A549 (cell line): ENCODE results near the gene PLA2G4B. TPM values are rescaled to one million over a fixed set of nuclear protein-coding genes. Genes with fewer than 3 reads are reported as not detected.

Experiments used
- ATAC-seq, 2 experiments: fragments of 200-7000 bp in 1 of 2; fragments of >200 bp in 1 of 2; cut with Nextera tagmentation in 1 of 2; cut with Tn5 transposase in 1 of 2; 3 replicates each; pipeline versions ENCODE4 v1.8.0 to v1.9.1; 2018 to 2020; ENCODE audit warnings: mild to moderate bottlenecking in 1 of 2, moderate library complexity in 1 of 2
- CTCF ChIA-PET: fragments of 300-600 bp; sonication (Branson Sonifier 250); formaldehyde crosslinking; extraction: SDS; loops from one replicate; lab custom pipeline; 2021; ENCODE audit warnings: antibody characterized with exemption, inconsistent platforms; lab: Yijun Ruan, JAX
- POLR2A ChIA-PET: fragments of 350-600 bp; formaldehyde crosslinking; extraction: SDS; loops from one replicate; lab custom pipeline; 2021; ENCODE audit warnings: antibody characterized with exemption, inconsistent platforms; lab: Yijun Ruan, JAX
- DNase-seq, 2 experiments: peaks; one replicate each; pipeline versions ENCODE4 v3.0.0 to v3.0.0-alpha.2; 2011 to 2016; ENCODE audit warnings: low read depth in 1 of 2, low spot score in 1 of 2
- FAIRE-seq: peaks from 2 replicates; lab custom pipeline; 2011; peaks lifted over from hg19 to GRCh38; lab: Jason Lieb, UNC
- H3K27ac ChIP-seq, 2 experiments: fragments of >200 bp; sonication (Bioruptor Twin); formaldehyde crosslinking; 3 replicates each; pipeline ENCODE4 v1.5.1; 2016 to 2017
- H3K4me1 ChIP-seq: fragments of >200 bp; sonication (Bioruptor Twin); formaldehyde crosslinking; 3 replicates; pipeline ENCODE4 v1.6.1; 2016
- H3K4me2 ChIP-seq: fragments of >200 bp; sonication (Bioruptor Twin); formaldehyde crosslinking; 3 replicates; pipeline ENCODE4 v1.6.1; 2016
- H3K4me3 ChIP-seq: fragments of >200 bp; sonication (Bioruptor Twin); formaldehyde crosslinking; 3 replicates; pipeline ENCODE4 v1.5.1; 2016
- H3K9me3 ChIP-seq: fragments of >200 bp; sonication (Bioruptor Twin); formaldehyde crosslinking; 3 replicates; pipeline ENCODE4 v1.6.1; 2016
- ATOH8 ChIP-seq: fragments of 250-450 bp; sonication (Bioruptor Pico); IDR thresholded peaks from 2 replicates; pipeline ENCODE4 v1.5.0; 2020; ENCODE audit warnings: low read depth, mild to moderate bottlenecking, moderate library complexity
- BHLHE40 ChIP-seq: IDR thresholded peaks from 2 replicates; pipeline ENCODE4 v1.6.1; 2012; ENCODE audit warnings: low read depth, low read length, inconsistent platforms
- CBX8 ChIP-seq: fragments of 200-600 bp; sonication (generic); IDR thresholded peaks from 2 replicates; pipeline ENCODE4 v1.6.1; 2016
- CHD2 ChIP-seq: fragments of 150-350 bp; IDR thresholded peaks from 2 replicates; pipeline ENCODE4 v1.6.1; 2014; ENCODE audit warnings: low read length; ENCODE audit not compliant: partially characterized antibody
- CTCF ChIP-seq: fragments of >200 bp; sonication (Bioruptor Twin); formaldehyde crosslinking; IDR thresholded peaks from 3 replicates; pipeline ENCODE4 v1.5.1; 2016
- EHF ChIP-seq: fragments of 250-450 bp; sonication (Bioruptor Pico); IDR thresholded peaks from 2 replicates; pipeline ENCODE4 v1.5.0; 2020; ENCODE audit warnings: mild to moderate bottlenecking
- EP300 ChIP-seq, 2 experiments: fragments of >200 bp; sonication (Bioruptor Twin); formaldehyde crosslinking; IDR thresholded peaks; 2 replicates in 1 of 2; 3 replicates in 1 of 2; pipeline ENCODE4 v1.6.1; 2016 to 2017
- ESRRA ChIP-seq: fragments of 150-350 bp; IDR thresholded peaks from 2 replicates; pipeline ENCODE4 v1.6.1; 2014; ENCODE audit warnings: mild to moderate bottlenecking, low read length, borderline replicate concordance
- FOSB ChIP-seq: fragments of 250-450 bp; sonication (Bioruptor Pico); IDR thresholded peaks from 2 replicates; pipeline ENCODE4 v1.5.0; 2020; ENCODE audit warnings: mild to moderate bottlenecking, moderate library complexity
- FOSL2 ChIP-seq, 2 experiments: fragments of 450-650 bp in 1 of 2; fragments of >200 bp in 1 of 2; sonication (Bioruptor Twin) in 1 of 2; formaldehyde crosslinking; IDR thresholded peaks; 2 replicates each; pipeline versions ENCODE4 v1.5.0 to v1.6.1; 2016 to 2020; ENCODE audit warnings: mild to moderate bottlenecking in 1 of 2, moderate library complexity in 1 of 2
- FOXS1 ChIP-seq: fragments of 250-450 bp; sonication (Bioruptor Pico); IDR thresholded peaks from 2 replicates; pipeline ENCODE4 v1.5.0; 2020; ENCODE audit warnings: mild to moderate bottlenecking, moderate library complexity
- HMGXB4 ChIP-seq: fragments of 250-450 bp; sonication (Bioruptor Pico); IDR thresholded peaks from 2 replicates; pipeline ENCODE4 v1.5.0; 2021; ENCODE audit warnings: mild to moderate bottlenecking, moderate library complexity, borderline replicate concordance
- HOXA7 ChIP-seq: fragments of 250-450 bp; sonication (Bioruptor Pico); IDR thresholded peaks from 2 replicates; pipeline ENCODE4 v1.5.0; 2020; ENCODE audit warnings: mild to moderate bottlenecking, moderate library complexity
- KDM5A ChIP-seq: fragments of 200-600 bp; sonication (generic); IDR thresholded peaks from 2 replicates; pipeline ENCODE4 v1.6.1; 2016; ENCODE audit warnings: antibody characterized with exemption, mild to moderate bottlenecking
- MYC ChIP-seq: IDR thresholded peaks from 2 replicates; pipeline ENCODE4 v1.6.1; 2012; ENCODE audit warnings: mild to moderate bottlenecking, inconsistent platforms, low read length, improper control_type of control experiment, borderline replicate concordance
- NFE2L2 ChIP-seq: fragments of 150-350 bp; conservative IDR thresholded peaks from 2 replicates; pipeline ENCODE4 v1.6.1; 2014; ENCODE audit warnings: low read length
- NR3C1 ChIP-seq: fragments of >200 bp; sonication (Bioruptor Twin); formaldehyde crosslinking; IDR thresholded peaks from 3 replicates; pipeline ENCODE4 v1.6.1; 2017
- PHF8 ChIP-seq: fragments of 200-600 bp; sonication (generic); IDR thresholded peaks from 2 replicates; pipeline ENCODE4 v1.6.1; 2016; ENCODE audit warnings: low read depth, mild to moderate bottlenecking, antibody characterized with exemption, moderate library complexity, borderline replicate concordance
- RAD21 ChIP-seq, 2 experiments: fragments of >200 bp in 1 of 2; sonication (Bioruptor Twin) in 1 of 2; formaldehyde crosslinking in 1 of 2; IDR thresholded peaks in 1 of 2; conservative IDR thresholded peaks in 1 of 2; 2 replicates in 1 of 2; 3 replicates in 1 of 2; pipeline ENCODE4 v1.6.1; 2012 to 2018; ENCODE audit warnings: inconsistent platforms in 1 of 2
- REST ChIP-seq: fragments of 200-600 bp; sonication (generic); IDR thresholded peaks from 2 replicates; pipeline ENCODE4 v1.6.1; 2016; ENCODE audit warnings: antibody characterized with exemption, mild to moderate bottlenecking, moderate library complexity
- RFX5 ChIP-seq: fragments of 450-650 bp; IDR thresholded peaks from 2 replicates; pipeline ENCODE4 v1.7.1; 2014; ENCODE audit warnings: antibody characterized with exemption, mild to moderate bottlenecking, moderate library complexity
- RNF2 ChIP-seq: fragments of 200-600 bp; sonication (generic); IDR thresholded peaks from 2 replicates; pipeline ENCODE4 v1.6.1; 2016; ENCODE audit warnings: low read depth, mild to moderate bottlenecking, antibody characterized with exemption, moderate library complexity, borderline replicate concordance
- WGBS: methylation state at CpG from one replicate; pipeline ENCODE4 v1.1.6; 2017; ENCODE audit errors: missing lambda C conversion rate; 5-methylcytosine and 5-hydroxymethylcytosine counted together
- polyA plus RNA-seq, 4 experiments: library from polyadenylated mRNA; depleted of rRNA in 3 of 4; stranded (reverse); fragments of >200 nt; fragmentation: RNase III in 1 of 4; extraction: RNeasy Plus Mini Kit Qiagen cat#74134 plus additional on column Dnase treatment in 1 of 4; gene quantifications; 2 replicates in 3 of 4; 3 replicates in 1 of 4; pipeline ENCODE4 v1.2.3, GENCODE V29; 2011 to 2017

PLA2G4B gene
- polyA plus RNA-seq, 2 of the 4 experiments (the other 2 are of a cell fraction), result 2.2 to 2.6 TPM

- ChIA-PET POLR2A (no interaction called here), CTCF (interaction anchor here (1.0 to 1.2 kb wide), 2 partner anchors 15 to 17 kb away, joined by 3 to 4 read pairs; no protein-coding TSS in a partner anchor)
- H3K9me3 ChIP-seq, result no peaks in the 10 kb centered on the region
- 53% methylated on average over 4 of the region's 9 CpGs for WGBS
- FAIRE-seq, result no peak
- no peak for DNase-seq
- no peak overlapping the region for H3K4me3 ChIP-seq
- H3K4me2 ChIP-seq, result no peak overlapping the region
- no peak for ATAC-seq
- TF ChIP-seq KDM5A, result no peak
- TF ChIP-seq CHD2, result no peak
- no peak for TF ChIP-seq FOSB (CRISPR knock-in tag)
- no peak for TF ChIP-seq NR3C1
- no peak for TF ChIP-seq RNF2
- no peak for TF ChIP-seq EP300 (IDR thresholded peaks at IDR 0.05)
- no peak for TF ChIP-seq FOXS1
- TF ChIP-seq REST, result no peak
- TF ChIP-seq HOXA7 (CRISPR knock-in tag), result no peak
- no peak for TF ChIP-seq MYC
- TF ChIP-seq HMGXB4 (CRISPR knock-in tag), result no peak
- TF ChIP-seq RFX5, result no peak
- TF ChIP-seq ESRRA, result no peak
- TF ChIP-seq RAD21 (conservative IDR thresholded peaks at IDR 0.05 in 1 of 2, IDR thresholded peaks at IDR 0.05 in 1 of 2), result no peak
- no peak for TF ChIP-seq PHF8
- TF ChIP-seq BHLHE40, result no peak
- TF ChIP-seq CBX8, result no peak
- no peak for TF ChIP-seq CTCF
- no peak for TF ChIP-seq NFE2L2
- TF ChIP-seq EHF, result no peak
- H3K4me1 ChIP-seq, result no peaks in the 10 kb centered on the region
- H3K27ac ChIP-seq, result no peak overlapping the region
These were observed 49.2 kb downstream of the PLA2G4B start for GRCh38 chr15:41887893-41888292.

- no peak overlapping the region for H3K27ac ChIP-seq
- TF ChIP-seq FOSL2 (IDR thresholded peaks at IDR 0.05) (no peak), FOSL2 (CRISPR knock-in tag; IDR thresholded peaks at IDR 0.05) (no peak), REST (no peak), ATOH8 (CRISPR knock-in tag) (no peak)
- TF ChIP-seq, all 56 proteins: peak for 0
- CTCF ChIA-PET, result interaction anchor here (1.0 to 1.2 kb wide), 2 partner anchors 14 to 16 kb away, joined by 3 to 4 read pairs; no protein-coding TSS in a partner anchor
- 59% methylated on average over 6 of the region's 7 CpGs for WGBS
- DNase-seq (no peak), FAIRE-seq (no peak), ATAC-seq (no peak)
- H3K4me1 ChIP-seq, result no peaks in the 10 kb centered on the region
- no peaks in the 10 kb centered on the region for H3K9me3 ChIP-seq
- H3K4me2 ChIP-seq, result no peak overlapping the region
- POLR2A ChIA-PET, result no interaction called here
- no peak overlapping the region for H3K4me3 ChIP-seq
These were observed 50.1 kb downstream of the PLA2G4B start for GRCh38 chr15:41888662-41889253.
